VCaP (cell line): ENCODE data around the gene KLHL20.
"Not testable (repeated sequence)": the region's sequence is repeated elsewhere in the genome, so short reads cannot be mapped to it uniquely, and the experiment has no call there.

Experiments used
- H3K27ac ChIP-seq: fragments of 450-650 bp; 2 replicates; pipeline ENCODE4 v1.5.1; 2017
- CTCF ChIP-seq: fragments of 450-650 bp; conservative IDR thresholded peaks from 2 replicates; pipeline ENCODE4 v1.5.1; 2017; ENCODE audit warnings: mild to moderate bottlenecking, moderate library complexity

Gene KLHL20

GRCh38 chr1:173714759-173715537, at the start of gene KLHL20:
TSS of gene KLHL20 (plus strand) at chr1:173714981. CDS start at chr1:173716044, 1,063 bp downstream.
- H3K27ac ChIP-seq: peak within 1 kb of the TSS; percentile 90
- no peak for TF ChIP-seq CTCF

- TF ChIP-seq CTCF: no peak
- H3K27ac ChIP-seq: no peak overlapping the region
Measured at GRCh38 chr1:173666646-173667045, 48.1 kb upstream of the KLHL20 start.

GRCh38 chr1:173669491-173669941, 45.3 kb upstream of the KLHL20 start, which contains the start of gene ANKRD45:
TSS of gene ANKRD45 (minus strand) at chr1:173669851. CDS start at chr1:173659418, 10,433 bp downstream.
- no peak within 1 kb of the TSS for H3K27ac ChIP-seq
- no peak for TF ChIP-seq CTCF

- H3K27ac ChIP-seq: not testable (repeated sequence)
Measured at GRCh38 chr1:173674496-173674895, 40.3 kb upstream of the KLHL20 start.

GRCh38 chr1:173680152-173680551, 34.6 kb upstream of the KLHL20 start:
- not testable (repeated sequence) for H3K27ac ChIP-seq

GRCh38 chr1:173682184-173682583, 32.6 kb upstream of the KLHL20 start:
- no peak for TF ChIP-seq CTCF
- no peak overlapping the region for H3K27ac ChIP-seq

- not testable (repeated sequence) for H3K27ac ChIP-seq
Measured at GRCh38 chr1:173683838-173684237, 30.9 kb upstream of the KLHL20 start.

GRCh38 chr1:173685121-173685520, 29.7 kb upstream of the KLHL20 start:
- not testable (repeated sequence) for H3K27ac ChIP-seq

GRCh38 chr1:173688300-173688699, 26.5 kb upstream of the KLHL20 start:
- TF ChIP-seq CTCF: no peak
- H3K27ac ChIP-seq: no peak overlapping the region

GRCh38 chr1:173693238-173693637, 21.5 kb upstream of the KLHL20 start:
- no peak overlapping the region for H3K27ac ChIP-seq
- no peak for TF ChIP-seq CTCF

- not testable (repeated sequence) for H3K27ac ChIP-seq
Measured at GRCh38 chr1:173701299-173701698, 13.5 kb upstream of the KLHL20 start.
